Fibroblast of skin of back (primary cell): ENCODE data around the gene ZNF396.

Experiments used
- DNase-seq: peaks from one replicate; pipeline ENCODE4 v3.0.0-alpha.2; 2013

ZNF396 gene

DNA sequence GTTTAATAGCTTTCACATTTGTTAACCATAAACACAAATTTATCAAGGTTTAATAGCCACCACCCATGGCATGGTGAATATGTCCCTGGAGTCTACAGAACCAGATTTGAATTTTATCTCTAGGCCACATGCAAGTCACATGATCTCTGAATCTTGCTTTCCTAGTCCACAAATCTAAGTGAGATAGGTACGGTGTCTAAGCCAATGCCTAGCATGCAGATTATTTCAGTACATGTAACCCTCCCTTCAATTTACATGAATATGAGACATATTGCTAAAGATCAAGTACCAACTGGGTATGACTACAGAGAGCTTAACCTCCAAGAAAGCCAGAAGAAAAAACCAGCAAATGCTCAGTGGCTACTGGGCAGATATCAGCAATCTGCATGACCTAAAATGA, 42.9 kb downstream of the ZNF396 start:
- DNase-seq: no peak

DNA sequence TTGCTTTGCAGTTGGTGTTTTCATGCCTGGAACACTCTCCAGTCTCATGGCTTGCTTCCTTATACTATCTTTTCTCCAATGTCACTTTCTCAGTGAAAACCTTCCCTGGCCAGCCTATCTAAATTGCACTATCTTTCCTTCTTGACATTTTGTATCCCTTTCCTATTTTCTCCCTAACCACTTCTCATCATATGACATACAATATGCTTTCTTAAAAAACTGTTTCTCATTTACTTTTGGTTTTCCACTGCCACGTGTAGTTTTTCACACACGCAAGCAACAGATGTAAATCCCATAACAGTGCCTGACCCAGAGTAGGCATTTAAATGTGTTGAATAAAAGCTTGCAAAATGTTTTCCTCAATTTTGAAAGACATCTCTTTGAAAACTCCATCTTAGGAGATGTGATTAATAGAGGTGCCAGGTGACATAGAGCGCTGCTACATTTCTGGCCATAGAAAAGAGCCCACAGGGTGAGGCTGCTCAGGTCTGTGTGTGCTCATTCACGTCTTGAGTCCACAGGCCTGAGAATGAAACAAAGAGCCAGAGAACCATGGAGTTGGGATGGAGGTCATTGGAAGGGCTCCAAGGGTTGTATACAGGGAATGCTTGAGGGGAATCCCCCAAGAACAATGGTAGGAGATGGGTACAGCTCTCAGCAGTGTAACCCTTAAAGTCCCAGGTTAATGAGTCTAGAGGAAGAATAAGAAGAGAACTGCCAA, 45.6 kb downstream of the ZNF396 start:
- DNase-seq: no peak

DNA sequence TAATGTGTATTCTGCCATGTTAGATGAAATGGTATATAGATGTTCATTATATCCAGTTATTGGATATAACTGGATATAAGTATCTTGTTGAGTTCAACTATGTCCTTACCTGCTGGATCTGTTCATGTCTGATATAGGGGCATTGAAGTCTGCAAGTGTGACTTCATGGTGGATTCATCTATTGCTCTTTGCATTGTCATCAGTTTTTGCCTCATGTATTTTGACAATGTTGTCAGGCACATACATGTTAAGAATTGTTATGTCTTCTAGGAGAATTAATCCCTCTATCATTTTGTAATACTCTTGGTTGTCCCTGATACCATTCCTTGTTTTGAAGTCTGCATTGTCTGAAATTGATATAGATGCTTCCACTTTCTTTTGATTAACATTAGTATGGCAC, 48.3 kb downstream of the ZNF396 start:
- DNase-seq: no peak

DNA sequence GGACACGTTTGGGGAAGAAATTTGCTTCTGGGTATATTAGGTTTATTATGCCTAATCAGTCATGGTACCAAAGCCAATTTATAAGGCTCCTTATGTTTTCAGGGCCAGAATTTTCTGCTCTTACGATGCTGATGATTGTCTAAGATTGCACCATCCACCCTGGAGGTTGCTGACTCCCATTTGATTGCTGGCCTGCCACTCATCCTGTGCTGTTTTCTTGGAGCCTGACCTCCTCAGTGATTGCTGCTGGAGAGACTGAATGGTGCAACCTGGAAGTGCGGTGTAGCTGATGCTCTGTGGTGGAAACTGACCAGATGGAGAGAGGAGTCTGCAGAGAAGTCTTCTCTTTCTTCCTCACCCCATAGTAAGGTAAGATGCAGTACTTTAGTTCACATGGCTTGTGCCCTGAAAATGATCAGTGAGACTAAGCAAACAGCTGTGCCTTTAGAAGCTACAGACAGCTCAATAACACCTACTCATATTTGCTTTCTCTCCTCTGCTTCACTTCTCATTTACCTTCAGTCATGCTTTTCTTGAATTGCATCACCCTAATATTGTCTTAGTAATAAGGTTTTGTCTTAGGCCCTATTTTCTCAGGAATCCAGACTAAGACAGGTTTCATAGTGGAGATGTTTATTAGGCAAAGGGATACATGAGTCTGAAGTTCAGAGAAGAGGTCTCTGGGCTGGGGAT, 50.3 kb downstream of the ZNF396 start:
- DNase-seq: no peak

DNA sequence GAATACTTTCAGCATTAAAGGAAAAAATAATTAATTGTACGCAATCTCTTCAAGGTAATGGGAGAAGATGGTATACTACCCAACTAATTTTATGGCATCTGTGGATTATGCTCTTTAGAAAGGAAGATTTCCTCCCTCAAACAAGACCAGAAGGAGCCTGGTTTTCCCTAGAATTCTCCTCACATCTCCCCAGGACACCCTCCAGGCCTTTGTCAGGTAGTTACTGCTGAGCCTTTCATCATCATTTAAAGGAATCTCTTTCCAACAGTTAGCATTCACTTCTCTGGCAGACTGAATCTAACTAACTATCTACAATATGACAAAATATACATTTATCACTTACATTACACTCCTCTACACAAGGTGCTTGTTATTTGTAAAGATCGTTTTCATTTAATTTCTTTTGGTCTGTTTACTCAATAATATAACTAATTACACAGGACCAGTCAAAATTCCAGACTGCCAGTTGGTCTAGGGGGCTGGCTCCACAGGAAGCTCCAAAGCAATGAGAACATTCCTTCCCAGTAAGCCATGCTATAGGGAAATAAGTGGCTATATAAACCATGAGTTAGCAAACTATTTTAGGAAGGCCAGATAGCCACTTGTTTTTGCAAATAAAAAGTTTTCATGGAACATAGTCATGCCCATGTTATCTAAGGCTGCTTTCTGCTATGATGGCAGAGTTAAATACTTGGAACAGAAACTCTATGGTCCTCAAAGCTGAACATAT, 52.0 kb downstream of the ZNF396 start:
- DNase-seq: peak; percentile 89

DNA sequence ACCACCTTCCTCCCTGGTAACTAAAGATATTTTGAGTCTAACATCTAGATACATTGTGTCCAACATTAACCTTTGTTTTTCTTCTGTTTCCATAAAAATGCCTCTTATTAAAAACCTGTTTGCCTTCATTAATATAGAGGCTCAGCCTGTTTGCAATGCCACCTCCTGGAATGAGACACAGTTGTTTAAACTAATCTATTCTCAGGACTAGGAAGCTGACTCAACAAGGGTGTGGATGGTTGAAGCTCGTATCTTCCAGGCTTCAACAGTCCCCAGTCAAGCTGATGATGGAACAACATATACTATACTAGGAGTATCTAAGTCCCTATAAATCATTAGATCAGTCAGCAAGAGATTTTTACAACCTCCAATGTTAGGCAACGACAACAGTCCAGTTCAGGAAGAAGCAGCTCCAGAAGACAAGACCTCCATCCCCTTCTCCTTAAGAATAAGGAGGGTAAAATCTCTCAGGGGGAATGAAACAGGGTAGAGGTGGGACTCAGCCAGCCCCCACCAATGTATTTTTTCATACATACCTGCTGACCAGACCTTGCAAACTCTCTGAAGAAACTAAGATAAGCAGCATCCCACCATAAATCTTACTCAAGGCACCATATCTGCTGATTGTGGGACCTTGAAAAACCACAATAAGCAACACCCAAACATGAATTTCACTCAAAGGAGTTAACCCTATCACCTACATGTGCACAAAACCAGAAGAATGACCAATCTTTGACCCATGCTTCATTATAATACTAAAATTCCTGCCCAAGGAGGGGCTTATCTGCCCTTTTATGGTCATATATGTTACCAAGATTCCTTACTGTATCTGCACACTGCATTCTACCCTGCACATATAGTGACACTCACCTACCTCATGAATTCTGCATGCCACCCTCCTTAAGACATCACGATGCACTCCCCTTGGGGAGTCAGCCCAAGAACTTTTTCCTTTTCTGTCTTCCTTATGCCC, 54.4 kb downstream of the ZNF396 start:
- DNase-seq: peak; percentile 61
